EH (cell line): ENCODE measurements around the gene CNTFR.

Experiments
- DNase-seq: peaks from one replicate; pipeline ENCODE4 v3.0.0-alpha.2; 2015; ENCODE audit warnings: low read depth

CNTFR gene

GRCh38 chr9:34572628-34573027, 16.9 kb downstream of the CNTFR start:
- DNase-seq: no peak

DNA sequence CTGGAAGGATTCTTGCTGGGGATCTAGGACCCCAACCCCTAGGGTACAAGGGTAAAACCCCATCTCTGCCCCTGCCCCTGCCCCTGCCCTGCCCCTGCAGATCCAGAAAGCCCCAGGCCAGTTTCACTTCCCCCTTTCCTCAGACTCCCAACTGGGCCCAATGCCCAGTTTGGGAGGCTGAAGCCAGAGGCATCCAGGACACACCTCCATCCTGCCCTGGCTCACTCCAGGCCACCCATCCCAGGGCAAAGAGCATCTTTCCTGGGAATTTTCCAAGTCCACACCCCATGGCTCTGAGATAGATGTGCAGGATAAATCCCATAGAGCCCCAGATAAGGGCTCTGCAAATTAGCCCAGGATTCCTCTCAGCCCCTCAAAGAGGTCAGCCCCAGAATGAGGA, 17.4 kb downstream of the CNTFR start:
- DNase-seq: no peak

DNA sequence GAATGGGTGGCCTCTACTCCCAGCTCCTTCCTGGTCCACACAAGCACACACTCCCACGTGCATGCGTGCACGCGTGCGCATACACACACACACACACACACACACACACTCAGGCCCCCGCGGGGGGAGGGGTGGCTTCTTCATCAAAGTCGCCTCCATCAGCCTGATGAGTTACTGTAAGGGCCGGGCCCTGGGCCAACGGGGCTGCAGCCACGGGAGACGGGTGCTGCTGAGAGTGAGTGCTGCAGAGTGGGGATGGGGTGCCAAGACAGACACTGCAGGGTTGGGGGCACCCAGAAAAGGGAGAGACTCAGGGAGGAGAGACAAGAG, 18.1 kb downstream of the CNTFR start:
- DNase-seq: no peak

DNA sequence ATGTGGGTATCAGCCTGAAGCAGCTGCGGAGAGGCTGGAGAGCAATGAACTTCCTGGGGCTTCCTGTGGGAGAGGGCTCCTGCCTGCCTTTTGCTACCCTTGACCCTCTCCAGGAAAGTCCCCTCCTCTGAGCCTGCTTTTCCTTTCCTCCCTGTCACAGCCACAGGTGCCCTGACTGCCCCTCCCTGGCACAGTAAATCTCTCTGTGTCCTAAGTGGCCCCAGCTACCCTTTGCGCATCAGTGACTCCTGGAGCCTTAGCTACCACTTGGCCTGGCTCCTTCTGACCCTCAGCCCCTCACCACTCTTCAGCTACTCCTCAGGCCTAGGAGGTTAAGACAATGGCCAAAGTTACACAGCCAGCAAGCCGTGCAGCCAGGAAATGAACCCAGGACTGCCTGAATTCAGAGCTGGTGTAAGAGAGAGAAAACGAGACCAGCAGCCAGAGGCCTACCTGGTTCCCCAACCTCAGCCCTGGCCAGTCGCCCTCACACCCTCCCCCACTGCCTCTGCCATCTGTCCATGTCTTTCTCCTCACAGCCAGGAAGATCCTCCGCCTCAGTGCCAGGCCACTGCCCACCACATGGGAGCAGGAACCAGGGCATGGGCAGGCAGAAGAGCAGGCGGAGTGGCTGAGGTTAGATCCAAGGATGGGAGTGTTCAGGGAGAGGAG, 18.6 kb downstream of the CNTFR start:
- DNase-seq: no peak

DNA sequence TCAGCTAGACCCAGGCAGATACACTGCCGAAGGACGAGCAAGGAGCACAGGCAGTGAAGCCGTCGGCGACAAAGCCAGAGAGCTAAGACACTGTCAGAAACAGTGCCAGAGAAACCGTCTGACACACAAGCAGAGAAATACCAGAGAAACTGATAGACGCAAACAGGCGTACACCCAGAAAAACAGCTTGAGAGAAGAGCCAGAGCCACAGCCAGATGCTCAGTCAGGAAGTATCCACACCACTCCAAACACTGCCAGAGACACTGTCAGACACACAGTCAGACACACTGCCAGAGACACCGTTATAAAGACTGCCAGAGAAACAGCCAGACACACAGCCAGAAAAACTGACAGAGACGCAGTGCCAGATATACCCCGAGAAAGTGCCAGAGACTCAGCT, 19.1 kb downstream of the CNTFR start:
- no peak for DNase-seq

DNA sequence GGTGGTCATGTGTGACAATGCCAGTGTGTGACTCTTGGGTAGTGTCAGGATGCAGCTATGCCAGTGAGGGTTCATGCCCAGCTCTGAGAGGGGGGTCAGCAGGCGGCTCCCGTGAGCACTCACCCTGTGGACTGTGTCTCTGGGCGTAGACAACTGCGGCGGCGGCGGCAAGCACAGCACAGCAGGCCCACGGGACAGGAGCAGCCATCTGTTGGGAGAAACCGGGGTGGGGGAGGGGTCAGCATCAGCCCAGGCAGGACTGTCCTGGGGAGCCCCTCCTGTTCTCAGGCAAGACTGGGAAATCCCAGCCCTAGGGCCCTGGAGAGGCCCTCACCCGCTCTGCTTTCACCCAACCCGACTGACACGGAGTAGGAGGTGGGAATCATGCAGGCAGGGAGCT, 20.8 kb downstream of the CNTFR start:
- DNase-seq: no peak

GRCh38 chr9:34568133-34568532, 21.4 kb downstream of the CNTFR start:
- no peak for DNase-seq

DNA sequence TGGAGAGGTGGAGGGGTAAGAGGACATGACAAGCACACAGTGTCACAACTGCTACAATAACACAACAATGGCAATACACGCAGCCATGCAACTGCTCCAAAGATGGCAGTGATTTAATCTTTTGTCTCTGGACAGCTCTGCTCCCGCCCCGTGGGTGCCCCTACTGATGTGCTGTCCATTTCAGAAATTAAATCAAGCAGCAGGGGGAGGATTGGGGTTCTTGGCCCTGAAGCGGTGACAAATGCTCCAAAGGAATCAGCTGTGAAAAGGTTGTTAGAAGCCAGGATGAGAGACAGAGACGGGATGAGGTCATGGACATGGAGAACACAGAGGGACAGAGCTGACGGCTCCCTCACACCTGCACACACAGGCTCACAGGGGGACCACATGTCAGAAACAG, 22.6 kb downstream of the CNTFR start:
- DNase-seq: no peak

GRCh38 chr9:34566322-34566721, 23.2 kb downstream of the CNTFR start:
- DNase-seq: no peak

- no peak for DNase-seq
Measured at GRCh38 chr9:34565856-34566255, 23.7 kb downstream of the CNTFR start.

GRCh38 chr9:34564617-34565016, 24.9 kb downstream of the CNTFR start:
- no peak for DNase-seq

- DNase-seq: no peak
Measured at GRCh38 chr9:34563262-34563661, 26.3 kb downstream of the CNTFR start.

GRCh38 chr9:34562135-34562745, 27.3 kb downstream of the CNTFR start:
- DNase-seq: no peak

GRCh38 chr9:34560599-34561214, 28.8 kb downstream of the CNTFR start:
- DNase-seq: no peak

DNA sequence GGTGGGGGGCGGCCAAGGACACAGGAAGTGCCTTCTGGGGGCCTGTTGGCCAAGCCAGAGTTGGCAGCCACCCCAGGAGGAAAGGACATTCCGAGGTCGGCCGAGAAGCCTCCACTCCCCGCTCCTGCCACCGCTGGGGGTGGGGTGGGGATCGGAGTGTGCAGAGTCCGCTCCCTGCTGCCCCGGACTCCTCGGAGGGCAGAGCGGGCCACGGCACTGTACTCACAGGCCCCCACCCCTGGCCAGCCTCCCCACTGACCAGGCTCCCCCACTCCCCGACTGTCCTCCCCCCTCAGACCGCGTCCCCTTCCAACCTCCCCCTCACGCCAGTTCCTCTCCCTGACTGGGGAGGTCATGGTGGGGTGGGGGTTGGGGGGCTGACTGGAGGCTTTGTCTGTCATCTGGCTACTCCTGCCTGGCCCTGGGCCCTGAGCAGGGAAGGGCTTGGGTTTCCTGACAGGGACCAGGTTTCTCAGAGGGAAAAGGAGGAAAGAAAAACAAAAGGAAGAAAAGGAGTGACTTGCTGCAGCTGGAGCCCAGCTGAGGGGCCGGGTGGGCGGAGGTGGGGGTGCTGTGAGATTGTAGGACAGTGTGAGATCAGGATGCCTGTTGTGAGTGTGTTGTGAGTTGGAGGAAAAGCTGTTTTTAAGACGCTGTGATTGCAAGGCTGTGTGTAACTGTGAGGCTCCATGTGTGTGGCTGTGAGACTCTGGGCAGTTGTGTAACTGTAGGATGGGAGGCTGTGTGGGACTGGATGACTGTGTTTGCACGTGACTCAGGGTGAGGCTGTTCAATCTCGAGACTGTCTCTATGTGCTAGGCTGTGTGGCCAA, 29.7 kb downstream of the CNTFR start:
- DNase-seq: peak; percentile 71

DNA sequence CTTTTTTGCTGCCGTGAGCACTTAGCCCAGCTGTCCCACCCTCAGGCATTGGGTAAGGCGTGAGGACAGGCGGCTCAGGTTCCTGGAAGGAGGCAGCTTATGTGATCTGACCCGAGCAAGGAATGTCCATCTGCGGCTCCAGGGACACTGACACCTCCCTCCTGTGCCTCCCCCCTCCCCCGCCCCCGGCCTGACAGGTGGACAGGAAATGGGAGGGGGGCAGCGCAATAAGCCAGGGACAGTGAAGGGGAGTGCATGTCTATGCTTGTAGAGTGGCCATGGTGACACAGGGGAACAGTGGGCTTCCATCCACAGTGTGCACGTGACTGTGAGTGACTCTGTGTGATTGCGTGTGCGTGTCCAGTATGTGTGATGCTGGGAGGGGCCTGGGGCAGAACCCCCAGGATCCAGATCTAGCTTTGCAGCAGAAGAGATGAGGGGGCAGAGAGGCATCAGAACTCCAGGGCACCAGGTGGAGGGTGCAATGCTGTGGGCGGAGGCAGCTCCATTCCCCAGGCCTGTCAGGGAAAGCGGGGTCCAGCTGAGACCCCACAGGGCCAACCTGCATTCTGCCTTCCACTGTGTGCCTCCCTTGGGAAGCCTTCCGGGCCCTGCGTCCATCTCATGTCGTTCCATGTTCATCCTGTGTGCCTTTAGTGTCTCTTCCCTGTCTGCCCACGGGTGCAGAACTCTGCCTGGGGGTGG, 30.5 kb downstream of the CNTFR start:
- DNase-seq: no peak

GRCh38 chr9:34558364-34558763, 31.2 kb downstream of the CNTFR start:
- DNase-seq: no peak

- DNase-seq: no peak
Measured at GRCh38 chr9:34557426-34558321, 31.9 kb downstream of the CNTFR start.

DNA sequence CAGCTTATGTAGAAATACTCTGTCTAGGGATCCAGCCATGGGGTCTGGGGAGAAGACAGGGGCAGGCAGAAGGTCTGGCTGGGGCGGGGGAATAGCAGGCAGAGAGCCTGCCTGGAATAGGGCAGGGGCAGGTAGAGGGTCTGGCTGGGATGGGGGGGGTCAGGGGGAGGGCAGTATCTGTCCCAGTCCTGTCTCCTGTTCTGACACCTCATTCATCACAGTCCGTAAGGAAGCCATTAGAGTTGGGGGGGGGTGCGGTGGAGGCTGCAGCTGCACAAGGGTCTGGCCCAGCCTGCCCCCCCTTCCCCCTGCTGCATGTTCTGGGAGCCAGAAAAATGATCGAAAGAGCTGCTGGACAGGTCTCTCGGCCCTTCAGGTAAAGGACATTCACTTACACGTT, 32.6 kb downstream of the CNTFR start:
- DNase-seq: no peak

GRCh38 chr9:34555936-34556525, 33.5 kb downstream of the CNTFR start:
- DNase-seq: no peak

DNA sequence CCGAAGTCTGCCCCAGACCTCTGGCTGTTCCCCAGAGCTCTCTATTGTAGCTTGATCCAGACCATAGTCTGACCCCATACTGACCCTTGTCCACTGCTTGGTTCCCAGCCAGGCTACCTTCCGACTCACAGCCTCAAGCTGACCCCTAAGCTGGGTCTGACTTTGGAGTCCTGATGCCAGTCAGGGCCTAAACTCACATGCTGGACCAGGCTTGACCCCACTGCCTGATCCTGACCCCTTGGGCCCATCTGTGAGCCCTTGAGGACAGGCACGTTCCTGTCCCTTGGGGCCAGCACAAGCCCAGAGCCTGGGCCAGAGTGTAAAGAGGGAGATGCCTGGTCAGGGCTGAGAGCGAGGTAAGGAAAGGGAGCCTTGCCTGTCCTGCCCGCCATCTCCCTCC, 34.0 kb downstream of the CNTFR start:
- DNase-seq: no peak
